GM19328 (cell line): ENCODE results near the gene KCNK1.

Experiments
- ATAC-seq: cut with Tn5 transposase; IDR thresholded peaks from one replicate; pipeline ENCODE4 v1.9.1; 2021; ENCODE audit warnings: mild to moderate bottlenecking, moderate library complexity; ENCODE audit not compliant: unreplicated experiment

The KCNK1 gene

GRCh38 chr1:233695901-233696300 is 82.0 kb downstream of the KCNK1 start:
- no peak for ATAC-seq

- no peak for ATAC-seq
These were observed 86.4 kb downstream of the KCNK1 start for GRCh38 chr1:233700338-233700737.

GRCh38 chr1:233704170-233704897 is 90.4 kb downstream of the KCNK1 start:
- ATAC-seq: no peak

- no peak for ATAC-seq
These were observed 91.2 kb downstream of the KCNK1 start for GRCh38 chr1:233704898-233705723.

- ATAC-seq: no peak
These were observed 93.4 kb downstream of the KCNK1 start for GRCh38 chr1:233707153-233707879.

GRCh38 chr1:233707880-233708815 is 94.2 kb downstream of the KCNK1 start:
- ATAC-seq: no peak

GRCh38 chr1:233710031-233710430 is 96.1 kb downstream of the KCNK1 start:
- no peak for ATAC-seq

GRCh38 chr1:233710507-233710906 is 96.6 kb downstream of the KCNK1 start:
- ATAC-seq: no peak

GRCh38 chr1:233714631-233715217 is 100.8 kb downstream of the KCNK1 start:
- no peak for ATAC-seq

- no peak for ATAC-seq
These were observed 104.2 kb downstream of the KCNK1 start for GRCh38 chr1:233718057-233718456.

GRCh38 chr1:233719655-233720341 is 105.9 kb downstream of the KCNK1 start:
- ATAC-seq: no peak

- no peak for ATAC-seq
These were observed 107.2 kb downstream of the KCNK1 start for GRCh38 chr1:233721004-233721595.
